Measurements from ENCODE around the gene MUSK.

Gene MUSK

DNA sequence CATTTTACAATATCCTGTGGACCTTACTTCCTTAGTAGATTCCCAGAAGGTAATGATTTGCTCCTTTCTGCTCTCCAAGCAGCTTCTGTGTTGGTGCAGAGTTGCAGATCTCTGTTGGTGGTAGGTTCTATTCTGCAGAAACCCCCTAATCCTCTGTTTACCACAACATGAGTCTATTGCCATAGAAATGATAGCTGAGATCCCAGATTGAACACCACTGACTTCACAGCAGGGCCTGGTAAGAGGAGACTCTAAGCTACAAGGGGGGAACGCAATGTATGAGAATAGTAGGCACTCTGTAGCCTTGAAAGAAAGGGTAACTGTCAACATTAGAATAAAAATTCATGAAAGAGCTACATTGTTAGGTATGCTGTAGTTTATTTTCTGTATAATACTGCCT is 59.5 kb downstream of the MUSK start:
- TF ChIP-seq, protein P1, sequence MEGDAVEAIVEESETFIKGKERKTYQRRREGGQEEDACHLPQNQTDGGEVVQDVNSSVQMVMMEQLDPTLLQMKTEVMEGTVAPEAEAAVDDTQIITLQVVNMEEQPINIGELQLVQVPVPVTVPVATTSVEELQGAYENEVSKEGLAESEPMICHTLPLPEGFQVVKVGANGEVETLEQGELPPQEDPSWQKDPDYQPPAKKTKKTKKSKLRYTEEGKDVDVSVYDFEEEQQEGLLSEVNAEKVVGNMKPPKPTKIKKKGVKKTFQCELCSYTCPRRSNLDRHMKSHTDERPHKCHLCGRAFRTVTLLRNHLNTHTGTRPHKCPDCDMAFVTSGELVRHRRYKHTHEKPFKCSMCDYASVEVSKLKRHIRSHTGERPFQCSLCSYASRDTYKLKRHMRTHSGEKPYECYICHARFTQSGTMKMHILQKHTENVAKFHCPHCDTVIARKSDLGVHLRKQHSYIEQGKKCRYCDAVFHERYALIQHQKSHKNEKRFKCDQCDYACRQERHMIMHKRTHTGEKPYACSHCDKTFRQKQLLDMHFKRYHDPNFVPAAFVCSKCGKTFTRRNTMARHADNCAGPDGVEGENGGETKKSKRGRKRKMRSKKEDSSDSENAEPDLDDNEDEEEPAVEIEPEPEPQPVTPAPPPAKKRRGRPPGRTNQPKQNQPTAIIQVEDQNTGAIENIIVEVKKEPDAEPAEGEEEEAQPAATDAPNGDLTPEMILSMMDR (conservative IDR thresholded peaks at IDR 0.05), result no peak
- H3K27ac ChIP-seq, result no peak overlapping the region

DNA sequence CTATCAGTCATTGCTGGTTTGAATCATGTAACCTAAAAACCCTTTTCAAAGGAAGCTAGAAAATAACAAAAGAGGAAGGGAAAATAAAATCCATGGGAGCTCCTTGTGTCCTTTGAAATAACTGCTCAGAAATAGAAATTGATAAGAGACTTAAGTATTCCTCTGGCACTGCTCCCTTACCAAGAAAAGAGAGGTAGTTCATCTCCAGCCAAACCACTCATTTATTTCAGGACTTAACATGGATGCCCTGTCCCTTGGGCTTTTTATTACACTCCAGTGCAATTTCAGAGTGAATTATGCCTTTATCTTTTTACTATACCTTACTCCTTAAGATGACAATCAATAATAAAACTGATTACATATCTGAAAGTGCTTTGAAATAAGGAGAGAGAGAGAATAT is 61.0 kb downstream of the MUSK start:
- no peak overlapping the region for H3K27ac ChIP-seq
- TF ChIP-seq, protein P1 (conservative IDR thresholded peaks at IDR 0.05), result no peak

- no peak overlapping the region for H3K27ac ChIP-seq
- TF ChIP-seq, protein P1 (conservative IDR thresholded peaks at IDR 0.05), result no peak
- no peak for TF ChIP-seq ZFX (IDR thresholded peaks at IDR 0.05)
Measured at GRCh38 chr9:110731437-110732028, 62.9 kb downstream of the MUSK start.

- TF ChIP-seq ZFX (IDR thresholded peaks at IDR 0.05), result no peak
- TF ChIP-seq, protein P1 (conservative IDR thresholded peaks at IDR 0.05), result no peak
- no peak overlapping the region for H3K27ac ChIP-seq
Measured at GRCh38 chr9:110738982-110739381, 70.4 kb downstream of the MUSK start.

DNA sequence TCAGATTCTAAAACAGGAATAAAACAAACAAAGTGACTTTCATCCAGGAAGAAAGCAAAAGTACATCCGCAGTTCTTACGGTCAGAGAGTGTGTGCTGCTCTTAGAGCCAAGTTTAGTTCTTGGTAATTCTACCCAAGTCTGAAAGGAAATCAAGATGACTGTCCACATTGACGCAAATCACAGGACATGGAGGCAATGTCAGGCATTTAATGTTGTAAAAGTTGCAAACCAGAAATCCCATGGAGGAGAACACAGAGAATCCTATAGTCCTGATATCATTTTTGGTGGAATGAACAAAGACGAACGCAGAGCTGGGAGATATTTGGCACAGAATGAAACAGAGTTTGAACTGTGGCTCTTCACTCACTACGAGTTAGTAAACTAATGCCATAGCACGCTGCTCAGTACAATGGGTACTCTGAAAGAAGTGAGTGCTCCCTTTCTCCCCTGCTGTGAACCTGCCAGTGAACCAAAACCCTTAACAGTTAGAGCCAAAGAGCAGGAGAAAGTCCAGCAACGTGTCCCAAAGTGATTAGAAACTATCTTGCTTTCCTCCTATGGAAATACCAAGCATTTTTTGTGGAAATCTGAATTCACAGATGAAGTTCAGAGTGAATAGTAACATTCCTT is 74.3 kb downstream of the MUSK start:
- H3K27ac ChIP-seq, result no peak overlapping the region
- no peak for TF ChIP-seq ZFX (IDR thresholded peaks at IDR 0.05)
- TF ChIP-seq, protein P1 (conservative IDR thresholded peaks at IDR 0.05), result no peak

GRCh38 chr9:110744715-110745384 is 76.3 kb downstream of the MUSK start:
- no peak overlapping the region for H3K27ac ChIP-seq

DNA sequence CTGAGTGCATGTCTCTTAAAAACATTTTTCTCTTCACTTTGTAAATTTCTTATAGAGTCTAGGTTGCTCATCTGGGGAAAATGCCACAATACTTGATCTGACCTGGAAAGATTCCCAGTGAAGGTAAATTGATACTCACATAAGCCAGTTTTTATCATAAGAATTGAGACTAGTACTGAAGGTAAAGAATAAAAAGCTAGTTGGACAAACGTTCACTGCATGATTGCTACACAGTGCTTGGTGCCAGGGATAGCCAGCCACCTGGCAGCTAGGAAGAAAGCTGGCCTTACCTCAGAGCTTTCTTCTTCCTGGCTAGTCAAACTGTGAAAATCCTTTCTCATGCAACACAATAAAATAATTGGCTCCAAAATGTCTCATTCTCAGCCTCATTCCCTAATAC is 77.1 kb downstream of the MUSK start:
- H3K27ac ChIP-seq, result peak overlapping the region; percentile 41; the same call in 1 of the 2 replicates
- TF ChIP-seq ZFX (IDR thresholded peaks at IDR 0.05), result no peak
- TF ChIP-seq, protein P1 (conservative IDR thresholded peaks at IDR 0.05), result no peak

More at GRCh38 chr9:110744715-110745384, 76.3 kb downstream of the MUSK start:
- no peak for TF ChIP-seq ZFX (IDR thresholded peaks at IDR 0.05)
- TF ChIP-seq, protein P1 (conservative IDR thresholded peaks at IDR 0.05), result no peak

All from C4-2B (cell line).